Body of pancreas (tissue), 4 donors: Measurements from ENCODE around the gene CAPG. TPM values are rescaled to one million over a fixed set of nuclear protein-coding genes. Genes with fewer than 3 reads are reported as not detected.

Experiments used
- ATAC-seq: fragments of 150-250 bp; one replicate; pipeline ENCODE4 v1.9.1; 2016
- DNase-seq, 4 donors: peaks; one replicate each; pipeline ENCODE4 v3.0.0-alpha.2; 2019
- H3K27ac ChIP-seq, 4 donors: fragments of 200-600 bp; sonication (generic); 1 replicate in 3 of 4; 2 replicates in 1 of 4; pipeline versions ENCODE4 v1.5.1 to v1.6.1; 2016 to 2019; ENCODE audit warnings: mild to moderate bottlenecking in 1 of 4, mixed read lengths in 1 of 4, moderate library complexity in 1 of 4
- H3K27me3 ChIP-seq, 2 donors: fragments of 200-600 bp; sonication (generic); one replicate each; pipeline ENCODE4 v1.6.0; 2016; ENCODE audit warnings: mild to moderate bottlenecking in 1 of 2
- H3K36me3 ChIP-seq, 2 donors: fragments of 200-600 bp; sonication (generic); replicated peaks in 1 of 2; 2 replicates each; pipeline ENCODE4 v1.5.1; 2016; ENCODE audit warnings: low read depth in 2 of 2; ENCODE audit not compliant: insufficient read depth in 1 of 2
- H3K4me1 ChIP-seq: fragments of 200-600 bp; sonication (generic); one replicate; pipeline ENCODE4 v1.6.0; 2016
- H3K4me3 ChIP-seq, 2 donors: fragments of 200-600 bp; sonication (generic); 1 replicate in 1 of 2; 2 replicates in 1 of 2; pipeline ENCODE4 v1.5.1; 2016 to 2019
- H3K9me3 ChIP-seq, 3 donors: fragments of 200-600 bp; sonication (generic); 1 replicate in 2 of 3; 2 replicates in 1 of 3; pipeline ENCODE4 v1.5.1; 2016
- POLR2A ChIP-seq, 3 donors: fragments of 450-650 bp; IDR thresholded peaks; one replicate each; pipeline ENCODE4 v1.6.1; 2016; ENCODE audit warnings: antibody characterized with exemption in 3 of 3, mild to moderate bottlenecking in 2 of 3
- WGBS, 2 donors: methylation state at CpG; one replicate each; pipeline ENCODE4 v1.1.5; 2017; 5-methylcytosine and 5-hydroxymethylcytosine counted together
- intact Hi-C: fragments of 100-400 bp; cut with DNase I; formaldehyde crosslinking; loops from one replicate; pipeline ENCODE4 v1.15.1; 2023
- total RNA-seq, 2 donors: library from RNA; depleted of rRNA; stranded (reverse); fragments of >200 nt; gene quantifications; one replicate each; pipeline ENCODE4 v1.1.0, GENCODE V29; 2016
- TF ChIP-seq, protein P1 (sequence below), 7 experiments: fragments of 450-650 bp in 4 of 7; fragments of 200-600 bp in 3 of 7; sonication (generic) in 3 of 7; IDR thresholded peaks; one replicate each; pipeline ENCODE4 v1.5.1; 2016 to 2019; ENCODE audit warnings: antibody characterized with exemption in 7 of 7

CAPG gene
- total RNA-seq, 2 donors from 2014 or later, result 26.0 to 35.0 TPM

DNA sequence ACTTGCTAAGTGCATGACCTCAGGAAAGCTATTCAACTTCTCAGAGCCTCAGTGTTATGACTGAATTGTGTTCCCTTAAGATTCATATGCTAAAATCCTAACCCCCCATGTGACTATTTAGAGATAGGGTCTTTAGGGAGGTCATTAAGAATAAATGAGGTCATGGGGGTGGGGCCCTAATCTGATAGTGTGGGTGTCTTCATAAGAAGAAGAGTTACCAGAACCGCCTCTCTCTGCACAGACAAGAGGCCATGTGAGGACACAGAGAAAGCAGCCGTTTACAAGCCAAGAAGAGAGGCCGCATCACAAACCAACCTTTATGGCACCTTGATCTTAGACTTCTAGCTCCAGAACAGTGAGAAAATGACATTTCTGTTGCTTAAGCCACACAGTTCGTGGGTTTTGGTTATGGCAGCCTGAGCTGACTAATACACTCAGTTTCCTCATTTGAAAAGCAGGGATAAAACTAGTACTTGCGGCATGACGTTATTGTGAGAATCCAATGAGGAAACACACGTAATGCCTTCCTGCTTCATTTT, 18.2 kb upstream of the CAPG start:
- DNase-seq (no peak), ATAC-seq (no peak)
- 83 to 85% methylated on average over 7 of the region's 7 CpGs for WGBS, 2 donors
- no peaks in the 10 kb centered on the region for H3K36me3 ChIP-seq
- H3K9me3 ChIP-seq, result peaks cover 0 to 2% (median 0%) of the 10 kb centered on the region in 3 donors
- no peak overlapping the region for H3K27ac ChIP-seq
- no peak for TF ChIP-seq POLR2A (IDR thresholded peaks at IDR 0.05)
- no peak overlapping the region for H3K4me3 ChIP-seq
- intact Hi-C loops, result no loop called here
- H3K4me1 ChIP-seq, result peaks cover 55% of the 10 kb centered on the region
- H3K27me3 ChIP-seq, result no peaks in the 10 kb centered on the region

DNA sequence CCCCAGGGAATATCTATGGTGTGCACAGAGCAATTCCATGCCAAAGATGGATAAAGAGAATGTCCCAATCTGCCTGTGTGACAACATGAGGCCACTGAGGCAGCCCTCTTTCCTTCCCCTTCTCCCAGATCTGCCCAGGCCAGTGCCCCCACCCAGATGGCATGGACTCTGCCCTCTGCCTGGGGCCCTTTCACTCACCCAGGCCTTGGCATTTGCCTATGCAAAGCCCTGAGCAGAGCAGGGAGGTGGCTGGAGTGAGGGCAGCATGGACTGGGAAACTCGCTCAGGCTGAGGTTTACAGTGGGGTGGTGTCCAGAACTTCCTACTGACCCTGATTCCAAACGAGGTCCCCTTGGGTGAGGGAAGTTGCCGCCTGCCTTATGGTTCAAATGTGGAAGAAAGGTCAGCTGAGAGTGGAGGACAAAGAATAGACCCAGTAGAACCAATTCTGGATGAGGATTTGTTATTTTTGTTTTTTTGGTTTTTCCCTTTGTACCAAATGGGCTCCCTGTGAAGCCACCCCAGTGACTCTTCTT, 17.2 kb upstream of the CAPG start:
- no peak for DNase-seq
- H3K4me1 ChIP-seq, result peaks cover 56% of the 10 kb centered on the region
- no peaks in the 10 kb centered on the region for H3K27me3 ChIP-seq
- intact Hi-C loops, result no loop called here
- H3K9me3 ChIP-seq, result peaks cover 0 to 2% (median 0%) of the 10 kb centered on the region in 3 donors
- TF ChIP-seq, protein P1, sequence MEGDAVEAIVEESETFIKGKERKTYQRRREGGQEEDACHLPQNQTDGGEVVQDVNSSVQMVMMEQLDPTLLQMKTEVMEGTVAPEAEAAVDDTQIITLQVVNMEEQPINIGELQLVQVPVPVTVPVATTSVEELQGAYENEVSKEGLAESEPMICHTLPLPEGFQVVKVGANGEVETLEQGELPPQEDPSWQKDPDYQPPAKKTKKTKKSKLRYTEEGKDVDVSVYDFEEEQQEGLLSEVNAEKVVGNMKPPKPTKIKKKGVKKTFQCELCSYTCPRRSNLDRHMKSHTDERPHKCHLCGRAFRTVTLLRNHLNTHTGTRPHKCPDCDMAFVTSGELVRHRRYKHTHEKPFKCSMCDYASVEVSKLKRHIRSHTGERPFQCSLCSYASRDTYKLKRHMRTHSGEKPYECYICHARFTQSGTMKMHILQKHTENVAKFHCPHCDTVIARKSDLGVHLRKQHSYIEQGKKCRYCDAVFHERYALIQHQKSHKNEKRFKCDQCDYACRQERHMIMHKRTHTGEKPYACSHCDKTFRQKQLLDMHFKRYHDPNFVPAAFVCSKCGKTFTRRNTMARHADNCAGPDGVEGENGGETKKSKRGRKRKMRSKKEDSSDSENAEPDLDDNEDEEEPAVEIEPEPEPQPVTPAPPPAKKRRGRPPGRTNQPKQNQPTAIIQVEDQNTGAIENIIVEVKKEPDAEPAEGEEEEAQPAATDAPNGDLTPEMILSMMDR (IDR thresholded peaks at IDR 0.05), result no peak
- TF ChIP-seq POLR2A (IDR thresholded peaks at IDR 0.05), result no peak
- no peak overlapping the region for H3K4me3 ChIP-seq
- 51 to 53% methylated on average over 3 of the region's 3 CpGs for WGBS, 2 donors
- no peaks in the 10 kb centered on the region for H3K36me3 ChIP-seq
- no peak for ATAC-seq
- peak overlapping the region in 1 of 4 donors; percentile 69 for H3K27ac ChIP-seq

DNA sequence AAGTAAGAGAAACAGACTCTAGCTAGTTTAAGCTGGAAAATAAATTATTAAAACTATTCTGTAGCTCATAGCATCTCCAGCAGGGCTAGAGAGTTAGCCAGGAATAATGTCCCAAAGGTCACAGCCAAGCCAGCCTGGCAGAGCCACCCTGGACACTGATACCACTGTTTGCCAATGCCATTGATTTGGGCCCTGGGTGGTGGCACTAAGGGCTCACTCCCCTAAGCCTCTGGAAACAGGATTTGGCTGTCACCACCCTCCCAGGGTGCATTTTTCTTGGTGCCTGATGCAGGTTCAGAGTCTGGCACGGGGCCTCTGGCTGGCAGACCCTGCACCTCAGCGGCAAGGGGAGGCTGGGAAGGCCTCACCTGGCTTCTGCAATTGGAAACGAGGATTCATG, 15.4 kb upstream of the CAPG start:
- H3K27ac ChIP-seq, result peak overlapping the region; percentile 47 to 69 (median 60)
- H3K4me1 ChIP-seq, result peaks cover 74% of the 10 kb centered on the region
- TF ChIP-seq, protein P1 (IDR thresholded peaks at IDR 0.05), result peak in 3 of 7 experiments; percentile 5 to 23 (median 15)
- no peak for TF ChIP-seq POLR2A (IDR thresholded peaks at IDR 0.05)
- peak; percentile 7 for ATAC-seq
- H3K4me3 ChIP-seq, result no peak overlapping the region
- intact Hi-C loops, result no loop called here
- peak; percentile 68 to 78 (median 76) for DNase-seq
- no peaks in the 10 kb centered on the region for H3K36me3 ChIP-seq
- H3K27me3 ChIP-seq, result no peaks in the 10 kb centered on the region
- H3K9me3 ChIP-seq, result peaks cover 0 to 2% (median 0%) of the 10 kb centered on the region in 3 donors
- WGBS, 2 donors, result 0 to 17% methylated on average over 1 to 3 of the region's 3 CpGs

DNA sequence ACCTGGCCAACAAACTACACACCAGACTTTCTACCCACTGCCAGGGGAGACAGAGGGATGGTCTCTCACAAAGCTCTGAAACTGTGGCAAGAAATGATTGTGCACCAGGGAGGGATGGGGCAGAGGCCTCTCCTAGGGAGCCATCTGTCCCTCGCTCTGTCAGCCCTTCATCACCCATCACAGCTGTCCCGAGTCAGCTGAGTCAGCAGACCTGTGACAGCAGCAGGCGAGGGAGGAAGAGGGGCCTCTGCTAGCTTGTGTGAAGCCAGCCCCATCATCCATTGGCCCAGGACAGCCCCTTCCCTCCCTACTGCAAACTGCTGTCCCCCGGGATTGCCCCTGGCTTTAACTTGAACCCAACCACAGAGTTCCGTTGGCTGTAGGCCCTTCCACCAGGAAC, 13.4 kb upstream of the CAPG start:
- H3K27me3 ChIP-seq, result no peaks in the 10 kb centered on the region
- H3K4me1 ChIP-seq, result peaks cover 93% of the 10 kb centered on the region
- H3K9me3 ChIP-seq, result peaks cover 0 to 2% (median 0%) of the 10 kb centered on the region in 3 donors
- WGBS, 2 donors, result 75 to 100% methylated on average over 2 to 5 of the region's 5 CpGs
- TF ChIP-seq, protein P1 (IDR thresholded peaks at IDR 0.05), result no peak
- TF ChIP-seq POLR2A (IDR thresholded peaks at IDR 0.05), result no peak
- peak overlapping the region; percentile 10 to 96 (median 94) for H3K27ac ChIP-seq
- intact Hi-C loops, result loop anchor here (5.0 kb wide), 1 partner anchor 129 kb away; no protein-coding TSS in a partner anchor
- no peaks in the 10 kb centered on the region for H3K36me3 ChIP-seq
- DNase-seq (no peak), ATAC-seq (no peak)
- H3K4me3 ChIP-seq, result no peak overlapping the region

DNA sequence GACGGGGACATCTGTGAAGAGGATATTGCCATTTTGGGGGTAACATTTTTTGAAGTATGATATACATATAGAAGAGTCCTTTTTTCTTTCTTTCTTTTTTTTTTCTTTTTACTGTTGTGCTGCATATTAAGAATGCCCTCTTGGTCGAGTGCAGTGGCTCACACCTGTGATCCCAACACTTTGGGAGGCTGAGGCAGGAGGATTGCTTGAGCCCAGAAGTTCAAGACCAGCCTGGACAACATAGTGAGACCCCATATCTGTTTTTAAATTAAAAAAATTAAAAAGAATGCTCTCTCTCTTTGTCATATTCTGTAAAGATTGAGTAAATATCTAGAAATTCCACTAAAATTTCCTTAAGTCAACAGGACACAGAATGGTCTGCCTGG, 11.9 kb upstream of the CAPG start:
- TF ChIP-seq, protein P1 (IDR thresholded peaks at IDR 0.05), result no peak
- TF ChIP-seq POLR2A (IDR thresholded peaks at IDR 0.05), result no peak
- Histone ChIP-seq H3K36me3 (no peaks in the 10 kb centered on the region), H3K27me3 (no peaks in the 10 kb centered on the region), H3K9me3 (peaks cover 0 to 2% (median 0%) of the 10 kb centered on the region in 3 donors), H3K4me1 (peaks cover 89% of the 10 kb centered on the region), H3K4me3 (no peak overlapping the region), H3K27ac (peak overlapping the region; percentile 91 to 96 (median 94))
- DNase-seq (no peak), ATAC-seq (no peak)
- intact Hi-C loops, result loop anchor here (5.0 kb wide), 1 partner anchor 130 kb away; no protein-coding TSS in a partner anchor
- 52 to 55% methylated on average over 2 of the region's 2 CpGs for WGBS, 2 donors
